Spinal cord (tissue), 10 donors: ENCODE measurements around the gene PKD1. TPM values are rescaled to one million over a fixed set of nuclear protein-coding genes. Genes with fewer than 3 reads are reported as not detected.
"Not testable (repeated sequence)": the region's sequence is repeated elsewhere in the genome, so short reads cannot be mapped to it uniquely, and the experiment has no call there.

Source experiments
- DNase-seq, 6 donors: peaks; one replicate each; pipeline versions ENCODE4 v3.0.0 to v3.0.0-alpha.2; 2013 to 2015; ENCODE audit warnings: low spot score in 6 of 6, low read depth in 4 of 6
- H3K27ac ChIP-seq: one replicate; pipeline ENCODE4 v1.5.1; 2013; ENCODE audit warnings: low read depth, low read length, control low read depth
- H3K27me3 ChIP-seq: one replicate; pipeline ENCODE4 v1.6.1; 2013; ENCODE audit warnings: low read length; ENCODE audit not compliant: control insufficient read depth, insufficient read depth
- H3K36me3 ChIP-seq: one replicate; pipeline ENCODE4 v1.6.1; 2013; ENCODE audit warnings: low read length; ENCODE audit not compliant: control insufficient read depth, insufficient read depth
- H3K4me1 ChIP-seq: one replicate; pipeline ENCODE4 v1.6.1; 2013; ENCODE audit warnings: low read length; ENCODE audit not compliant: control insufficient read depth, insufficient read depth
- H3K4me3 ChIP-seq: one replicate; pipeline ENCODE4 v1.5.1; 2013; ENCODE audit warnings: low read depth, low read length, control low read depth
- H3K9me3 ChIP-seq: one replicate; pipeline ENCODE4 v1.6.1; 2013; ENCODE audit warnings: low read length; ENCODE audit not compliant: control insufficient read depth, insufficient read depth
- WGBS: methylation state at CpG from one replicate; pipeline ENCODE4 v1.1.5; 2013; ENCODE audit warnings: missing lambda C conversion rate; ENCODE audit not compliant: insufficient coverage; 5-methylcytosine and 5-hydroxymethylcytosine counted together
- polyA plus RNA-seq, 2 donors: library from polyadenylated mRNA; unstranded; fragments of 120-200 nt; gene quantifications; one replicate each; pipeline ENCODE4 v1.2.1, GENCODE V29; 2013; ENCODE audit not compliant: insufficient read length in 2 of 2
- total RNA-seq, 2 donors: library from RNA; depleted of rRNA in 1 of 2; stranded (reverse); fragments of 120-200 nt in 1 of 2; fragments of >200 nt in 1 of 2; gene quantifications; one replicate each; pipeline versions ENCODE4 v1.2.3 to v1.2.4, GENCODE V29; 2013 to 2014
- donor health status: healthy.

PKD1 gene
- total and polyA plus RNA-seq, 4 donors = 68.1 to 289 (median 144) TPM

GRCh38 chr16:2143878-2144485 is 8.3 kb upstream of the PKD1 start:
- DNase-seq = no peak
- H3K36me3 ChIP-seq = peaks cover 10% of the 10 kb centered on the region
- peaks cover 42% of the 10 kb centered on the region for H3K4me1 ChIP-seq
- H3K9me3 ChIP-seq = no peaks in the 10 kb centered on the region
- WGBS = 71% methylated on average over 17 of the region's 17 CpGs
- H3K27ac ChIP-seq = no peak overlapping the region
- H3K4me3 ChIP-seq = no peak overlapping the region
- no peaks in the 10 kb centered on the region for H3K27me3 ChIP-seq

GRCh38 chr16:2142942-2143877 is 7.5 kb upstream of the PKD1 start:
- no peak overlapping the region for H3K27ac ChIP-seq
- H3K36me3 ChIP-seq = peaks cover 10% of the 10 kb centered on the region
- H3K4me1 ChIP-seq = peaks cover 38% of the 10 kb centered on the region
- no peaks in the 10 kb centered on the region for H3K27me3 ChIP-seq
- H3K4me3 ChIP-seq = no peak overlapping the region
- WGBS = 57% methylated on average over 27 of the region's 31 CpGs
- DNase-seq = peak in 2 of 6 donors; percentile 79 to 83
- H3K9me3 ChIP-seq = no peaks in the 10 kb centered on the region

GRCh38 chr16:2135071-2135470 is 627 bp downstream of the PKD1 start:
- not testable (repeated sequence) for H3K27me3 ChIP-seq, H3K36me3 ChIP-seq, H3K9me3 ChIP-seq, H3K4me1 ChIP-seq
- WGBS = 0% methylated on average over 13 of the region's 42 CpGs
- Histone ChIP-seq H3K27ac (peak overlapping the region; percentile 40), H3K4me3 (peak overlapping the region; percentile 44)
- peak in 1 of 6 donors; percentile 34 for DNase-seq

GRCh38 chr16:2133797-2134196 is 1.9 kb downstream of the PKD1 start:
- H3K4me3 ChIP-seq = not testable (repeated sequence)

DNA sequence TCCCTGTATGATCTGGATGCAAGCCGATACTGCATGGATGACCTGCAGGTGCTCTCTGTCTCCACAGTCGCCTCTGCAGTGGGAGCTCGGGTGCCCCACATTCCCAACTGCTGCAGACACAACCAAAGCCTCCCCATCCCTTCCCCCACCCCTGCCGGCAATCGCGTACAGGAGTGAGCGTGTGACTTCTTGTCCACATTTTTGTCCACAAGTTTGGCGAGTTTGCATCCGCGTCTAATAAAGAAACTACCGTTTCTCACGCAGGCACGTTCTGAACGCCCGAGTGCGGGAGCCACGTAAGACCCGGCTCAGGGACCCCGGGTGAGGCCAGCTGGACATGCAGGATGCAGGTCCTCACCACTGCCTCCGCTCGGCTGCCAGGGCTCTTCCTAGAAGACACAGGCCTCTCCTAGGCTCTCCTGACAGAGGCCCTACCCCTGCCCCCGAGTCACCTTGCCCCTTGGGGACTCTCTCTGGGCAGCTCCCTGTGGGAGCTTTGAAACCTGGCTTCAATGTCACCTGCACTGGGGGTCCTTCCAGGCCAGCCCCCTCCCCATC is 5.7 kb downstream of the PKD1 start:
- DNase-seq, H3K4me3 ChIP-seq, H3K9me3 ChIP-seq, H3K27me3 ChIP-seq, H3K27ac ChIP-seq: not testable (repeated sequence)
- 77% methylated on average over 9 of the region's 22 CpGs for WGBS
- Histone ChIP-seq H3K36me3 (peaks cover 12% of the 10 kb centered on the region), H3K4me1 (peaks cover 43% of the 10 kb centered on the region)

More at GRCh38 chr16:2133797-2134196, 1.9 kb downstream of the PKD1 start:
- 81% methylated on average over 4 of the region's 12 CpGs for whole genome bisulfite sequencing
- H3K4me1 ChIP-seq = peaks cover 12% of the 10 kb centered on the region
- not testable (repeated sequence) for DNase-seq, H3K9me3 ChIP-seq, H3K27ac ChIP-seq, H3K36me3 ChIP-seq, H3K27me3 ChIP-seq

DNA sequence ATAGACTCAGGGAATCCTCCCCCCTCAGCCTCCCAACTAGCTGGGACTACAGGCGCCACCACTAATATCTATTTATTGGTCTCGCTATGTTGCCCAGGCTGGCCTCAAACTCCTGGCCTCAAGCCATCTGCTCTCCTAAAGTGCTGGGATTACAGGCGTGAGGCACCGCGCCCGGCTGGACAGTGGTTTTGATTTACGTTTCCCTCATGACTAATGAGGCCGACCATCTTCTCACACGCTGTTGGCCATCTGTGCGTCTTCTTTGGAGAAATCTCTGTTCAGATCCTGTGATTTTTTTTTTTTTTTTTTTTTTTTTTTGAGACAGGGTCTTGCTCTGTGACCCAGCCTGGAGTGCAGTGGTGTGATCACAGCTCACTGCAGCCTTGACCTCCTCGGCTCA is 6.4 kb downstream of the PKD1 start:
- peaks cover 14% of the 10 kb centered on the region for H3K36me3 ChIP-seq
- H3K9me3 ChIP-seq, H3K27ac ChIP-seq, DNase-seq, H3K27me3 ChIP-seq, H3K4me3 ChIP-seq: not testable (repeated sequence)
- H3K4me1 ChIP-seq = peaks cover 50% of the 10 kb centered on the region
- no CpG with 5 or more reads among the region's 11 CpGs for WGBS

GRCh38 chr16:2127630-2128280 is 7.9 kb downstream of the PKD1 start:
- Histone ChIP-seq H3K36me3 (peaks cover 16% of the 10 kb centered on the region), H3K27ac (peak overlapping the region; percentile 91), H3K4me1 (peaks cover 56% of the 10 kb centered on the region)
- 36% methylated on average over 3 of the region's 3 CpGs for WGBS
- H3K9me3 ChIP-seq, H3K27me3 ChIP-seq, H3K4me3 ChIP-seq: not testable (repeated sequence)
- DNase-seq = peak in 1 of 6 donors; percentile 53

GRCh38 chr16:2126928-2127556 is 8.7 kb downstream of the PKD1 start:
- H3K27me3 ChIP-seq, H3K9me3 ChIP-seq, H3K4me3 ChIP-seq: not testable (repeated sequence)
- peak in 1 of 6 donors; percentile 66 for DNase-seq
- peak overlapping the region; percentile 91 for H3K27ac ChIP-seq
- WGBS = 56% methylated on average over 29 of the region's 31 CpGs
- peaks cover 62% of the 10 kb centered on the region for H3K4me1 ChIP-seq
- H3K36me3 ChIP-seq = peaks cover 24% of the 10 kb centered on the region

DNA sequence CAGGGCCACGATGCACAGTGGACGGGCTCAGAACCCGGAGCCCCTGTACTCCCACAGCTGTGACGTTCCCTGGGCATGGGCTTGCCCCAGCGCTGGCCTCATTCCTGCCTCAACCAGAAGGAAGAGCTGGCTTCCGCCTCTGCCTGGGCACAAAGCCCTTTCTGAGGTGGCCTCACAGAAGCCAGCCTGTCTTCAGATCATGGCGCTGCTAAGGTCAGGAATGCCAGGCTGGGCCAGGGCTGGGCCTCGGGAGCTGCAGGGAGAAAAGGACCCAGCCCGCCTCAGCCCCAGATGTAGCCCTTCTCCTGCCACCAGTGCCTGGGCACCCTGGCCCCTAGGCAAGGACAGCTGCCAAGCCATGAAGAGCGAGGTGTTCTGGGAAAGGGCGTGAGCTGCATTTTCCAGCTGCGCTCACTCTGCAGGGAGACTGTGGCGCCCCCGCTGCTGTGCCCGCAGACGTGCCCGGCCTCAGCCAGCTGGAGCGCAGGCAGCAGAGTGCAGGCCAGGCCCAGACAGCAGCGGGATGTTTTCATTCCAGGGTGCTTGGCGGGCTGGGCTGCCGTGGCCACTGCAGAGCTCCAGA is 9.4 kb downstream of the PKD1 start:
- H3K4me3 ChIP-seq, H3K27me3 ChIP-seq, H3K9me3 ChIP-seq: not testable (repeated sequence)
- Histone ChIP-seq H3K4me1 (peaks cover 69% of the 10 kb centered on the region), H3K36me3 (peaks cover 27% of the 10 kb centered on the region), H3K27ac (peak overlapping the region; percentile 91)
- WGBS = 20% methylated on average over 20 of the region's 21 CpGs
- peak in 2 of 6 donors; percentile 43 to 71 for DNase-seq
